BJ (cell line): ENCODE data around the gene CEP170B. TPM values are rescaled to one million over a fixed set of nuclear protein-coding genes. Genes with fewer than 3 reads are reported as not detected.
"Not testable (repeated sequence)": the region's sequence is repeated elsewhere in the genome, so short reads cannot be mapped to it uniquely, and the experiment has no call there.

Experiments used
- CTCF ChIA-PET: fragments of 350-600 bp; formaldehyde crosslinking; extraction: SDS; loops from one replicate; lab custom pipeline; 2021; ENCODE audit warnings: antibody characterized with exemption, inconsistent platforms; lab: Yijun Ruan, JAX
- POLR2A ChIA-PET: fragments of 300-600 bp; sonication (Branson Sonifier 250); formaldehyde crosslinking; extraction: SDS; loops from one replicate; lab custom pipeline; 2021; ENCODE audit warnings: antibody characterized with exemption; lab: Charles Lee
- DNase-seq: peaks from one replicate; pipeline ENCODE4 v3.0.0-alpha.2; 2011; ENCODE audit warnings: low read depth
- H3K27me3 ChIP-seq: 2 replicates; pipeline ENCODE4 v1.6.0; 2011; ENCODE audit warnings: low read length; ENCODE audit not compliant: control insufficient read depth, insufficient read depth
- H3K36me3 ChIP-seq: 2 replicates; pipeline ENCODE4 v1.5.1; 2011; ENCODE audit warnings: low read length; ENCODE audit not compliant: control insufficient read depth, insufficient read depth
- H3K4me3 ChIP-seq: 2 replicates; pipeline ENCODE4 v1.5.1; 2011; ENCODE audit warnings: low read depth, mild to moderate bottlenecking, control low read depth, low read length
- CTCF ChIP-seq: IDR thresholded peaks from 2 replicates; pipeline ENCODE4 v1.5.1; 2011; ENCODE audit warnings: low read depth, mild to moderate bottlenecking, control low read depth, inconsistent platforms, low read length, moderate library complexity; ENCODE audit not compliant: insufficient read depth
- polyA plus RNA-seq: library from polyadenylated mRNA; depleted of rRNA; stranded (reverse); fragments of >200 nt; gene quantifications from 2 replicates; pipeline ENCODE4 v1.2.3, GENCODE V29; 2011; rRNA removed

Gene CEP170B
- polyA plus RNA-seq, 1 experiment: 8.0 TPM

GRCh38 chr14:104941508-104942365, 76.7 kb downstream of the CEP170B start:
- POLR2A ChIA-PET: no interaction called here
- no peak overlapping the region for H3K4me3 ChIP-seq
- no peak for DNase-seq
- no peak for TF ChIP-seq CTCF
- peaks cover 2% of the 10 kb centered on the region; the same call in 1 of the 2 replicates for H3K36me3 ChIP-seq
- H3K27me3 ChIP-seq: no peaks in the 10 kb centered on the region
- CTCF ChIA-PET: interaction anchor here (2.0 to 2.7 kb wide), 2 partner anchors 9 to 105 kb away, joined by 6 to 10 read pairs; no protein-coding TSS in a partner anchor

GRCh38 chr14:104942586-104942985, 77.5 kb downstream of the CEP170B start:
- CTCF ChIA-PET: interaction anchor here (2.7 kb wide), 1 partner anchor 9 kb away, joined by 10 read pairs; no protein-coding TSS in a partner anchor
- no peak overlapping the region for H3K4me3 ChIP-seq
- DNase-seq: no peak
- peaks cover 2% of the 10 kb centered on the region; the same call in 1 of the 2 replicates for H3K36me3 ChIP-seq
- no peak for TF ChIP-seq CTCF
- POLR2A ChIA-PET: no interaction called here
- H3K27me3 ChIP-seq: no peaks in the 10 kb centered on the region

GRCh38 chr14:104943216-104944015, 78.3 kb downstream of the CEP170B start:
- H3K27me3 ChIP-seq, H3K36me3 ChIP-seq, H3K4me3 ChIP-seq, POLR2A ChIA-PET, DNase-seq: not testable (repeated sequence)
- CTCF ChIA-PET: interaction anchor here (1.2 to 2.7 kb wide), 2 partner anchors 10 to 19 kb away, joined by 4 to 10 read pairs; no protein-coding TSS in a partner anchor

- H3K36me3 ChIP-seq, H3K4me3 ChIP-seq, DNase-seq, H3K27me3 ChIP-seq, POLR2A ChIA-PET: not testable (repeated sequence)
- CTCF ChIA-PET: interaction anchor here (1.0 to 1.2 kb wide), 2 partner anchors 19 to 47 kb away, joined by 3 to 4 read pairs; no protein-coding TSS in a partner anchor
Measured at GRCh38 chr14:104944016-104944308, 78.9 kb downstream of the CEP170B start.

- DNase-seq, H3K36me3 ChIP-seq, H3K4me3 ChIP-seq, H3K27me3 ChIP-seq, POLR2A ChIA-PET: not testable (repeated sequence)
- CTCF ChIA-PET: interaction anchor here (1.0 to 2.7 kb wide), 3 partner anchors 9 to 48 kb away, joined by 3 to 12 read pairs (median 4); no protein-coding TSS in a partner anchor
Measured at GRCh38 chr14:104944436-104945205, 79.6 kb downstream of the CEP170B start.

- DNase-seq, H3K4me3 ChIP-seq, POLR2A ChIA-PET, H3K36me3 ChIP-seq, H3K27me3 ChIP-seq: not testable (repeated sequence)
- CTCF ChIA-PET: interaction anchor here (2.7 kb wide), 1 partner anchor 10 kb away, joined by 12 read pairs; no protein-coding TSS in a partner anchor
Measured at GRCh38 chr14:104945266-104945665, 80.2 kb downstream of the CEP170B start.

Other genes starting within 250 kb of the CEP170B start
- gene INF2, start 175.7 kb upstream of the CEP170B start, polyA plus RNA-seq: 20.0 and 39.9 TPM in 2 replicates
- gene ADSS1, start 141.0 kb upstream of the CEP170B start, polyA plus RNA-seq: 2.9 and 4.5 TPM in 2 replicates
- 83.5 and 116 TPM in 2 replicates for gene SIVA1, start 112.1 kb upstream of the CEP170B start, polyA plus RNA-seq
- 152 and 226 TPM in 2 replicates for gene AKT1, start 69.5 kb upstream of the CEP170B start, polyA plus RNA-seq
- 1.9 and 2.7 TPM in 2 replicates for gene ZBTB42, start 64.2 kb upstream of the CEP170B start, polyA plus RNA-seq
- 0.02 and 0.05 TPM in 2 replicates for gene PLD4, start 59.6 kb downstream of the CEP170B start, polyA plus RNA-seq
- 6.5 and 6.6 TPM in 2 replicates for gene AHNAK2, start 113.1 kb downstream of the CEP170B start, polyA plus RNA-seq
- 4.5 and 5.9 TPM in 2 replicates for gene CLBA1, start 120.5 kb downstream of the CEP170B start, polyA plus RNA-seq
- gene CDCA4, start 155.8 kb downstream of the CEP170B start, polyA plus RNA-seq: 13.3 and 16.6 TPM in 2 replicates
- gene GPR132, start 200.2 kb downstream of the CEP170B start, polyA plus RNA-seq: 0.06 and 0.13 TPM in 2 replicates